ENCODE results near the gene PPFIA2.

Gene PPFIA2

GRCh38 chr12:81365284-81365683, 393.9 kb downstream of the PPFIA2 start:
- in situ Hi-C loops (cut with MboI; ENCODE audit: low sequenced_read_pairs): no loop called here

GRCh38 chr12:81360916-81361315, 398.2 kb downstream of the PPFIA2 start:
- in situ Hi-C loops (cut with MboI; ENCODE audit: low sequenced_read_pairs): no loop called here

GRCh38 chr12:81359736-81360135, 399.4 kb downstream of the PPFIA2 start:
- in situ Hi-C loops (cut with MboI; ENCODE audit: low sequenced_read_pairs): no loop called here

GRCh38 chr12:81354327-81354932, 404.7 kb downstream of the PPFIA2 start:
- in situ Hi-C loops (cut with MboI; ENCODE audit: low sequenced_read_pairs): no loop called here

GRCh38 chr12:81350309-81350708, 408.8 kb downstream of the PPFIA2 start:
- in situ Hi-C loops (cut with MboI; ENCODE audit: low sequenced_read_pairs): no loop called here

GRCh38 chr12:81347404-81347803, 411.7 kb downstream of the PPFIA2 start:
- in situ Hi-C loops (cut with MboI; ENCODE audit: low sequenced_read_pairs): no loop called here

- in situ Hi-C loops (cut with MboI; ENCODE audit: low sequenced_read_pairs): no loop called here
These were observed 418.2 kb downstream of the PPFIA2 start for GRCh38 chr12:81340910-81341309.

GRCh38 chr12:81339071-81339470, 420.1 kb downstream of the PPFIA2 start:
- in situ Hi-C loops (cut with MboI; ENCODE audit: low sequenced_read_pairs): no loop called here

- in situ Hi-C loops (cut with MboI; ENCODE audit: low sequenced_read_pairs): no loop called here
These were observed 421.3 kb downstream of the PPFIA2 start for GRCh38 chr12:81337886-81338285.

- in situ Hi-C loops (cut with MboI; ENCODE audit: low sequenced_read_pairs): no loop called here
These were observed 425.3 kb downstream of the PPFIA2 start for GRCh38 chr12:81333812-81334211.

- in situ Hi-C loops (cut with MboI; ENCODE audit: low sequenced_read_pairs): no loop called here
These were observed 427.1 kb downstream of the PPFIA2 start for GRCh38 chr12:81332054-81332453.

GRCh38 chr12:81330480-81330879, 428.7 kb downstream of the PPFIA2 start:
- in situ Hi-C loops (cut with MboI; ENCODE audit: low sequenced_read_pairs): no loop called here

GRCh38 chr12:81329085-81329484, 430.1 kb downstream of the PPFIA2 start:
- in situ Hi-C loops (cut with MboI; ENCODE audit: low sequenced_read_pairs): no loop called here

- in situ Hi-C loops (cut with MboI; ENCODE audit: low sequenced_read_pairs): no loop called here
These were observed 431.7 kb downstream of the PPFIA2 start for GRCh38 chr12:81327425-81327824.

- in situ Hi-C loops (cut with MboI; ENCODE audit: low sequenced_read_pairs): no loop called here
These were observed 434.1 kb downstream of the PPFIA2 start for GRCh38 chr12:81325086-81325485.

- in situ Hi-C loops (cut with MboI; ENCODE audit: low sequenced_read_pairs): no loop called here
These were observed 444.1 kb downstream of the PPFIA2 start for GRCh38 chr12:81314903-81315531.

- in situ Hi-C loops (cut with MboI; ENCODE audit: low sequenced_read_pairs): no loop called here
These were observed 455.2 kb downstream of the PPFIA2 start for GRCh38 chr12:81303935-81304334.

- in situ Hi-C loops (cut with MboI; ENCODE audit: low sequenced_read_pairs): no loop called here
These were observed 458.7 kb downstream of the PPFIA2 start for GRCh38 chr12:81300454-81300853.

GRCh38 chr12:81297601-81298000, 461.5 kb downstream of the PPFIA2 start:
- in situ Hi-C loops (cut with MboI; ENCODE audit: low sequenced_read_pairs): no loop called here

GRCh38 chr12:81296556-81297305, 462.4 kb downstream of the PPFIA2 start:
- in situ Hi-C loops (cut with MboI; ENCODE audit: low sequenced_read_pairs): no loop called here

GRCh38 chr12:81295251-81295650, 463.9 kb downstream of the PPFIA2 start:
- in situ Hi-C loops (cut with MboI; ENCODE audit: low sequenced_read_pairs): no loop called here
